Dedifferentiated amniotic fluid mesenchymal stem cell (primary cell): ENCODE measurements around the gene TRIM28.
A peak's percentile ranks its signal among the peaks of the same experiment; 100 is the strongest.
"Not testable (repeated sequence)": the region's sequence is repeated elsewhere in the genome, so short reads cannot be mapped to it uniquely, and the experiment has no call there.

Source experiments
- DNase-seq: peaks from one replicate; pipeline ENCODE4 v3.0.0-alpha.2; 2016; ENCODE audit errors: extremely low spot score

TRIM28 gene

GRCh38 chr19:58561373-58562121 lies 17.7 kb downstream of the TRIM28 start:
- DNase-seq, result no peak

GRCh38 chr19:58562122-58563033 lies 18.5 kb downstream of the TRIM28 start:
- DNase-seq, result no peak

- DNase-seq, result no peak
Observed at GRCh38 chr19:58563034-58563573, 19.2 kb downstream of the TRIM28 start.

- no peak for DNase-seq
Observed at GRCh38 chr19:58563823-58564222, 20.0 kb downstream of the TRIM28 start.

- DNase-seq, result no peak
Observed at GRCh38 chr19:58566989-58567388, 23.1 kb downstream of the TRIM28 start.

- DNase-seq, result no peak
Observed at GRCh38 chr19:58568453-58569130, 24.7 kb downstream of the TRIM28 start.

GRCh38 chr19:58569191-58569942 lies 25.5 kb downstream of the TRIM28 start:
- no peak for DNase-seq

GRCh38 chr19:58569943-58570670 lies 26.2 kb downstream of the TRIM28 start:
- no peak for DNase-seq

- no peak for DNase-seq
Observed at GRCh38 chr19:58570770-58571574, 27.1 kb downstream of the TRIM28 start.

GRCh38 chr19:58571575-58571947 lies 27.7 kb downstream of the TRIM28 start:
- DNase-seq, result no peak

- DNase-seq, result no peak
Observed at GRCh38 chr19:58572026-58572817, 28.4 kb downstream of the TRIM28 start.

- peak; percentile 100 for DNase-seq
Observed at GRCh38 chr19:58572818-58573657, 29.2 kb downstream of the TRIM28 start, which contains the start of gene MZF1. Gene MZF1 (minus strand): TSS chr19:58573335. CDS start chr19:58571389, 1,946 bp downstream.

- no peak for DNase-seq
Observed at GRCh38 chr19:58573658-58574164, 29.8 kb downstream of the TRIM28 start.

GRCh38 chr19:58575183-58576041 lies 31.5 kb downstream of the TRIM28 start:
- peak; percentile 89 for DNase-seq

- DNase-seq, result not testable (repeated sequence)
Observed at GRCh38 chr19:58577581-58577980, 33.7 kb downstream of the TRIM28 start.

- no peak for DNase-seq
Observed at GRCh38 chr19:58578012-58578925, 34.4 kb downstream of the TRIM28 start.
